Ecto neural progenitor cell (in vitro differentiated cells): ENCODE data around the gene KLK14.

Experiments
- DNase-seq: peaks from one replicate; pipeline ENCODE4 v3.0.0-alpha.2; 2018; ENCODE audit warnings: low spot score

Gene KLK14

GRCh38 chr19:51040151-51040550, 42.5 kb downstream of the KLK14 start:
- DNase-seq, result no peak

DNA sequence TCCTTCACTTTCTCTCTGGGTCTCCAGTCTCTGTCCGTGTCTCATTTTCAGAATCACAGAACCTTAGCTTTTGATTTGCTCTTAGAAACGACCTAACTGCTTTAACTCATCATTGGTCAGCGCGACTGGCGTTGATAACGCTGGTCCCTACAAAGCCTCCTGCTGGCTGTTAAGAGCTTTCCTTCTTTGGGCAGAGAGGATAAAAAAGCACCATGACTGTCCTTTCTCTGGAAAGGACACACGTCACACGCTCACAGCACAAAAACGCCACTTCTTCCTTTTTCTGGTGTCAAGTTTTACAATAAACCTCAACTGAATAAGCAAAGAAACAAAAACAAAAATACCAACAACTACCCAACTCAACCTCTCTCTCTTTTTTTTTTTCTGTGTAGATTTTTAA, 46.2 kb downstream of the KLK14 start:
- no peak for DNase-seq

DNA sequence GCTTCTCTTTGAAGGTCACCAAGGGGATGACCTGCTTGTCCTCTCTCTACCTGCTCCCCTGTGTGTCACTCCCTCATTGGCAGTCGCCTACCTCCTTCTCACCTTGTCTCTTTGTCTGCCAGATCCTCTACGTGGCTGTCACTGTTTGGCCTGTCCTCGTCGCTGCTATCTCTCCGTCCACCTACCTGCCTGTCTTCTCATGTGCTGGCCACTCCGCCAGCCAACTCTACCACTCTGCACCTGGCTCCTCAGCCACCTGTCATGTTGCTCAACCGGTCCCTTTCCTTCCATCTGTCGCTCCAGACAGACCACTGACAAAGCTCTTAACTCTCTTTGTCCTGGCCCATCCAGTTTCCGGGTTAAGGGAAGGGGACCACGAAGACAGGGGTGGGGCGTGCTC, 48.0 kb downstream of the KLK14 start, which contains the start of gene KLK12:
KLK12 (minus strand) TSS at position 299 of the 400 bp plus-strand sequence. CDS start 381 bp downstream, outside the sequence.
- no peak for DNase-seq

GRCh38 chr19:51031880-51032225, 50.8 kb downstream of the KLK14 start:
- no peak for DNase-seq

DNA sequence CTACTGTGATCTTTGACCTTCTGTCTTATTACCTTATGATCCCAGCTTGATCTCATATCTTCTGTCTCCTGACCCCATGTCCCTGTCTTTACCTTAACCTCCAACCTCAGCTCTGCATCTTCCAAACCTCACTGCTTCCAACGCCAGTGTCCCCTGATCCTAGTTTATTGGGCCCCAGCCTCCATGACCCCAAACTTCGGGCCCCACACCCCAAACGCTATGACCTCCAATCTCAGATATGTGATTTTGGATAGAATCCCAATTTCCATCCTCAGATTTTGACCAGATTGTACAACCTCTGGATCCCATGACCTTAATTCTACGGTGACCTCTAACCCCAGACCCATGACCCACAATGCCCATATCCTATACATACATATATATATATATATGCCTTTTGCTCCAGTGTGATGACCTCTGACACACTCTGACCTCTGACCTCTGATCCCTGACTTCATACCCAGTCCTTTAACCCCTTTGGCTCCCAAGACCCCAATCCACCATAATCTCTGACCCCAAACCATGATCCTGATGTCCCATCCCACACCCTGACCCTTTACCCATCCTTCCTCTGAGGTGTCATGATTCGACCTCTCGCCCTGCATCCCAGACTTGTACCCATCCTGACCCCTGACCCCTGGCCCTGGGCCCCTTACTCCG, 51.3 kb downstream of the KLK14 start:
- no peak for DNase-seq

- DNase-seq, result no peak
Observed at GRCh38 chr19:51030631-51031030, 52.1 kb downstream of the KLK14 start.

DNA sequence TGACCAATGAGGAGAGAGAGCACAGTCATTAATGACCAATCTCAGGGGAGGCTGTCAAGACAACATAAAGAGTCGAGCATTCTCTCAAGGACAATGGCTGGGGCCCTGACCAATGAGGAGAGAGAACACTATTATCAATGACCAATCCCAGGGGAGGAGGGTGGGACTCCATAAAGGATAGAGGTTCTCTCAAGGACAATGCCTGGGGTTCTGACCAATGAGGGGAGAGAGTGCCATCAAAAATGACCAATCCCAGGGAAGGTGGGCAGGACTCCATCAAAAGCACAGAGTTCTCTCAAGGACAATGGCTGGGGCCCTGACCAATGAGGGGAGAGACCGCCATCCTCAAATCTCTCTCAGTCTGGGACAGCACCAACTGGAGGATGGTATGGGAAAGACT, 53.0 kb downstream of the KLK14 start:
- DNase-seq, result no peak
